HFF-Myc (cell line): ENCODE measurements around the gene UVSSA.

ENCODE experiments used
- DNase-seq: peaks from one replicate; pipeline ENCODE4 v3.0.0-alpha.2; 2011; ENCODE audit warnings: low read depth; ENCODE audit errors: extremely low read depth
- H3K4me3 ChIP-seq: replicated peaks from 2 replicates; pipeline ENCODE4 v1.5.1; 2011; ENCODE audit warnings: low read depth, mild to moderate bottlenecking, control low read depth, low read length
- TF ChIP-seq, protein P1 (sequence below): IDR thresholded peaks from 2 replicates; pipeline ENCODE4 v1.5.1; 2012; ENCODE audit warnings: mild to moderate bottlenecking, low read depth, low read length, control low read depth; ENCODE audit errors: missing control alignments

The UVSSA gene

DNA sequence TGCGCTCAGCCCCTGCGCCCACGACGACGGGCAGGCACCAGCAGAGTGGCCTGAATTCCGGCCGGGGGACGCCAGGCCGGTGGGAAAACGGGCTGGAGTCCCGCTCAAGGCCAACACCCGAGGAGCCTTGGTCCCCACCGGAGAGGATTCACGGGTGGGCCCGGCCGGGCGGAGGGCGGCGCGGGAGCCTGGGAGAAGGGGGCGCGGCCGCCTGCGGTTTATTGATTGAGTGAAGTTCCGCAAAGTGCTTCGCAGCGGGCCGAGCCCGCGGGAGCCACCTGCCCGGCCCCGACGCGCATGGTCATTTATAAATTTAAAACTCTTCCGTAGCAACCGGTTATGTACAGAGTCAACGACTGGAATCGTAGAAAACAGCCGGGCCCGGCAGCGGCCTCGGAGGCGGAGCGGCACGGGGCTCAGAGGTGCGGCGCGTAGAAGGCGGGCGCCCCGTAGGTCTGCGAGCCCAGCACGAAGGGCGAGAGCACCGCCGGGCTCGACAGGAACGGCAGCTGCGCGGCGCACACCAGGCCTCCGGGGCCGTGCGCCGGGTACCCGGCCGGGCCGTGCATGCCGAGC is 55.6 kb downstream of the UVSSA start:
- no peak for DNase-seq
- TF ChIP-seq, protein P1, sequence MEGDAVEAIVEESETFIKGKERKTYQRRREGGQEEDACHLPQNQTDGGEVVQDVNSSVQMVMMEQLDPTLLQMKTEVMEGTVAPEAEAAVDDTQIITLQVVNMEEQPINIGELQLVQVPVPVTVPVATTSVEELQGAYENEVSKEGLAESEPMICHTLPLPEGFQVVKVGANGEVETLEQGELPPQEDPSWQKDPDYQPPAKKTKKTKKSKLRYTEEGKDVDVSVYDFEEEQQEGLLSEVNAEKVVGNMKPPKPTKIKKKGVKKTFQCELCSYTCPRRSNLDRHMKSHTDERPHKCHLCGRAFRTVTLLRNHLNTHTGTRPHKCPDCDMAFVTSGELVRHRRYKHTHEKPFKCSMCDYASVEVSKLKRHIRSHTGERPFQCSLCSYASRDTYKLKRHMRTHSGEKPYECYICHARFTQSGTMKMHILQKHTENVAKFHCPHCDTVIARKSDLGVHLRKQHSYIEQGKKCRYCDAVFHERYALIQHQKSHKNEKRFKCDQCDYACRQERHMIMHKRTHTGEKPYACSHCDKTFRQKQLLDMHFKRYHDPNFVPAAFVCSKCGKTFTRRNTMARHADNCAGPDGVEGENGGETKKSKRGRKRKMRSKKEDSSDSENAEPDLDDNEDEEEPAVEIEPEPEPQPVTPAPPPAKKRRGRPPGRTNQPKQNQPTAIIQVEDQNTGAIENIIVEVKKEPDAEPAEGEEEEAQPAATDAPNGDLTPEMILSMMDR = no peak
- no peak overlapping the region for H3K4me3 ChIP-seq

GRCh38 chr4:1403177-1403583 is 56.2 kb downstream of the UVSSA start:
- DNase-seq = no peak
- H3K4me3 ChIP-seq = no peak overlapping the region
- TF ChIP-seq, protein P1 = no peak

- no peak overlapping the region for H3K4me3 ChIP-seq
- TF ChIP-seq, protein P1 = no peak
- no peak for DNase-seq
Measured at GRCh38 chr4:1403591-1404572, 56.9 kb downstream of the UVSSA start.

- H3K4me3 ChIP-seq = no peak overlapping the region
- TF ChIP-seq, protein P1 = no peak
- DNase-seq = no peak
Measured at GRCh38 chr4:1404573-1405253, 57.7 kb downstream of the UVSSA start.

DNA sequence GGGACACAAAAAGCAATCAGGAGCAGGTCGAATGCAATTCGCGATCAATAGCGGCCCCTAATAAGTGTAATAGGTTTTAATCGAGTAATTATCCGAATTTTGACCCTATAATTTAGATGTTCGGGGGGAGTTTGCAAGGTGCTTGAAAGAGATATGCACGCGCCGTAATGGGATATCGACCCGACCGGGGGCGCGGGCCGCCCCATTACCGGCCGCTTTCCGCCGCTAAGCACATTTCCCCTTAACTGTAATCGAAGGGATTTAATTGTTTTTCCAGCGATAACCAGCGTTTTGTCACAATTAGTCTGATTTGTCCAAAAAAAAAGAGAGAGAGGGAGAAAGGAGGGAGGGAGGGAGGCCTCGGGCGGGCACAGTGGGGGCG is 58.2 kb downstream of the UVSSA start:
- no peak for DNase-seq
- H3K4me3 ChIP-seq = no peak overlapping the region
- TF ChIP-seq, protein P1 = no peak

DNA sequence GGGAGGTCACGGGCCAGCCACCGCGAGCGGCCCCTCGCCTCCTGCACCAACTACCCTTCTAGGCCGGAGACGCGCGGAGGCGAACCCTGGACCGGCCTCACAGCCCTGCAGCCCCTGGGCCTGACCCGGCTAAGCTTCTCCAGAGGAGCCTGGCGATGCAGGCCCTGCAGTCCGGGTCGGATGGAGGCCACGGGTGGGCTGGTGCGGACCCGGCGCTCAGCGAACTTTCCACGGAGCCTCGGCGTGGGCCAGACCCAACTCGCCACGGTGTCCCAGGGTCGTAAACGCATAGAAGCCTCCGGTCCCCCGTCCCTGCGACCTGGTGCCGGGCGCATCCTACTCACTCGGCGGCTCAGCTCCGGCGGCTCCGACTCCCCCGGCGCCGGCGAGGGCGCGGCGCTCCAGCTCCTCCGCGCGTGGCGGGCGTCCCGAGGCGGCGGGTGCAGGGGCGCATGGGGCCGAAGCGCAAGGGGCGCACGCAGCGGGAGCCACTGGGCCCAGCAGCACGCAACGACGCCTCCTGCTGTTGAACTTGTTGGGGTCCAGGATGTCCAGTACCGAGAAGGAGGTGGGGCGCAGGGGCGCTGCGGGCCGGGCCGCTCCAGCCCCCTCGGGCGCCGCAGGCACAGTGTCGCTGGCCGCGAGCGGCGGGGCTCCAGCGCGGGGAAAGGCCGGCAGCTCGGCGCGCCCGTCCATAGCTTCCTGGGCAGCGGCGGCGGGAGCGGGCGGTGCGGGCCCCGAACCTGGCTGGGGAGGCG is 58.8 kb downstream of the UVSSA start:
- no peak overlapping the region for H3K4me3 ChIP-seq
- DNase-seq = no peak
- TF ChIP-seq, protein P1 = no peak
